NCI-H1436 treated with DMSO at 0.1 percent for 48 hours (cell line): ENCODE results near the gene SLC22A31.

ENCODE experiments used
- DNase-seq: peaks from one replicate; lab custom pipeline; 2025; lab: John Stamatoyannopoulos, UW

The SLC22A31 gene

GRCh38 chr16:89216315-89217137 is 16.2 kb upstream of the SLC22A31 start:
- peak; percentile 45 for DNase-seq

GRCh38 chr16:89210904-89211515 is 10.7 kb upstream of the SLC22A31 start:
- no peak for DNase-seq

- DNase-seq, result no peak
Measured at GRCh38 chr16:89210165-89210903, 10.0 kb upstream of the SLC22A31 start.

- no peak for DNase-seq
Measured at GRCh38 chr16:89209522-89210044, 9.2 kb upstream of the SLC22A31 start.

- no peak for DNase-seq
Measured at GRCh38 chr16:89207993-89208392, 7.7 kb upstream of the SLC22A31 start.

- DNase-seq, result no peak
Measured at GRCh38 chr16:89202422-89203215, 2.3 kb upstream of the SLC22A31 start.

GRCh38 chr16:89201439-89202377 is 1.4 kb upstream of the SLC22A31 start:
- no peak for DNase-seq

GRCh38 chr16:89200850-89201411 is 594 bp upstream of the SLC22A31 start:
- no peak for DNase-seq

- no peak for DNase-seq
Measured at GRCh38 chr16:89199241-89200123, 855 bp downstream of the SLC22A31 start.

- DNase-seq, result no peak
Measured at GRCh38 chr16:89198417-89199240, 1.7 kb downstream of the SLC22A31 start.

GRCh38 chr16:89197633-89198416 is 2.5 kb downstream of the SLC22A31 start:
- no peak for DNase-seq

- no peak for DNase-seq
Measured at GRCh38 chr16:89197033-89197632, 3.2 kb downstream of the SLC22A31 start.

GRCh38 chr16:89195521-89196171 is 4.7 kb downstream of the SLC22A31 start:
- DNase-seq, result no peak

- DNase-seq, result no peak
Measured at GRCh38 chr16:89194340-89195311, 5.7 kb downstream of the SLC22A31 start.

GRCh38 chr16:89193576-89194293 is 6.6 kb downstream of the SLC22A31 start:
- no peak for DNase-seq
